Urothelium cell line (cell line): ENCODE data around the gene GPR152.
"Not testable (repeated sequence)": the region's sequence is repeated elsewhere in the genome, so short reads cannot be mapped to it uniquely, and the experiment has no call there.

ENCODE experiments used
- DNase-seq: peaks from one replicate; pipeline ENCODE4 v3.0.0; 2011; ENCODE audit warnings: low spot score, mixed read lengths
- FAIRE-seq: peaks from 2 replicates; lab custom pipeline; 2011; peaks lifted over from hg19 to GRCh38; lab: Jason Lieb, UNC

The GPR152 gene

DNA sequence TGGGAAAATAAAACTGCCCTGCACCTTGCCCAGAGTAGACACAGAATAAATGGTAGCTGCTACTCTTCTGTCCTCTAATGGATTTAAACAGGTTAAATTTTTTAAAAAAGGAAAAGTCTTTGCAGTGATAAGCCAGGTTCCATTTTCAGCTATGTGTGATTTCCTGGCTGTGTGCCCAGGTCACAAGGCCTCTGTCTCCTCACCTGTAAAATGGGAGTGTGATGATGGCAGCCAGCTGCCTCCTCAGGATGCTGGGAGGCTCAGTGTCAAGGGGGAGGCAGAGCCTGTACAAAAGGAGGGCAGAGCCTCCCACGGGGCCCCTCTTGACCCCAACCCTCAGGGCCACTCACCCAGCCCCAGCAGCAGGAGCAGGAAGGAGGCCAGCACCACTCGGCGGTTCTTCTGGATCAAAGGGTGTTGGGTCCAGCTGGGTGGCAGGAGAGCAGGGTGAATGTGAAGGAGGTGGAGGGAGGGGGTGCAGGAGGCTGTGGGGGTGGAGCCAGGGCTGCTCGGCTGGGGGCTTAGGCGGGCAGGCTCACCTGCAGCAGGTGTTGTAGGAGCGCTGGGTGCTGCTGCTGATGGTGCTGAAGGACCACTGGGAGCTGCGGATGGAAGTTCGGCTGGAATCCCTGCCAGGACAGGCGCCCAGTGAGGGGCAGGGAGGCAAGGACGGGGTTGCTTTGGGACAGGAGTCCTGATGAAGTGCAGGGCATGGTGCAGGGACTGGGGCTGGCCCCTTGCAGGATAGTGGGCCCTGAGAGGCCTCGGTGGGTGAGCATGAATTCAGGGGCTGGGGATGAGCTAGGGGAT lies 14.6 kb upstream of the GPR152 start:
- no peak for FAIRE-seq
- DNase-seq, result no peak

DNA sequence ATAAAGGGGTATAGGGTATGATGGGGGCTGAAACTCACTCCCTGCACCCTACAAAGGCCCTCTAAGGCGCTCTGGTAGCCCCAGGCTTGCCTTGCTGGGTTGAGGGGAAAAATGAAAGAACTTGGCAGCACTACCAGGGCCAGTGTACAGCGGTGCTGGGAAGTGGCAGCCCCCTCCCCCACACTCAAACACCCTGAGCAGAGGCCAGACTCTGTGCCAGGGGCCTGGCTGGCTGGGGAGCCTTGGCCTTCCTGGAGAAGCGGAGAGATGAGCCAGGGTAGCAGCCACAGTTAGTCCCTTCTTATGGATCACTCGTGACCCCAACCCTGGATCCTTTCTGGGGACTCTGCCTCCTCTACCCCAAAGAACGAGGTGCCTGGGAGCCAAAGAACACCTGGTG lies 13.8 kb upstream of the GPR152 start:
- FAIRE-seq, result no peak

DNA sequence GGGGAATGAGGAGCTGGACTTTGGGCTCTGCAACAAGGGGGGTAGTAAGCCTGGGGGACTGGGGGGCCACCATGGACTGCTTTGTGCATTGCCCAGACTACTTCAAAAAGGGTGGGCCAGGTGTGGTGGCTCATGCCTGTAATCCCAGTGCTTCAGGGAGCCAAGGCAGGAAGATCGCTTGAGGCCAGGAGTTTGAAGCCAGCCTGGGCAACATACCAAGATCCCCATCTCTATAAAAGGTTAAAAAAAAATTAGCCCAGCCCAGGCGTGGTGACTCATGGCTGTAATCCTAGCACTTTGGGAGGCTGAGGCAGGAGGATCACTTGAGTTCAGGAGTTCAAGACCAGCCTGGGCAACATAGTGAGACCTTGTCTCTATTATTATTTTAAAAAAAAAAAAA lies 13.0 kb upstream of the GPR152 start:
- DNase-seq, FAIRE-seq: not testable (repeated sequence)

More for the DNA sequence above, 13.8 kb upstream of the GPR152 start:
- no peak for DNase-seq

DNA sequence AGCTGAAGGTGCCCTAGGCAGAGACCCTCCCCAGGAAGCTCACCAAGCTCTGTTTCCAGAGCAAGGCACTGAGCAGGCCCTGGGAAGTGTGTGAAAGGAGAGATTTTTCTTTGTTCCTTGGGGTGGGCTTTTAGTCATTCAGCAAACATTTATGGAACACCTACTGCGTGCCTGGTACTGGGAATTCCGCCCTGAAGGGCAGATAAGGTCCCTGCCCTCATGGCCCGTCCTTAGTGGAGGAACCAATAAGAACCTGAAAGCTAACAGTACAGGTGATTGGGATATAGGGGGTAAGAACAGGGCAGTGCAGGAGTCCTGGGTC lies 12.6 kb upstream of the GPR152 start:
- FAIRE-seq, result no peak
- DNase-seq, result no peak

DNA sequence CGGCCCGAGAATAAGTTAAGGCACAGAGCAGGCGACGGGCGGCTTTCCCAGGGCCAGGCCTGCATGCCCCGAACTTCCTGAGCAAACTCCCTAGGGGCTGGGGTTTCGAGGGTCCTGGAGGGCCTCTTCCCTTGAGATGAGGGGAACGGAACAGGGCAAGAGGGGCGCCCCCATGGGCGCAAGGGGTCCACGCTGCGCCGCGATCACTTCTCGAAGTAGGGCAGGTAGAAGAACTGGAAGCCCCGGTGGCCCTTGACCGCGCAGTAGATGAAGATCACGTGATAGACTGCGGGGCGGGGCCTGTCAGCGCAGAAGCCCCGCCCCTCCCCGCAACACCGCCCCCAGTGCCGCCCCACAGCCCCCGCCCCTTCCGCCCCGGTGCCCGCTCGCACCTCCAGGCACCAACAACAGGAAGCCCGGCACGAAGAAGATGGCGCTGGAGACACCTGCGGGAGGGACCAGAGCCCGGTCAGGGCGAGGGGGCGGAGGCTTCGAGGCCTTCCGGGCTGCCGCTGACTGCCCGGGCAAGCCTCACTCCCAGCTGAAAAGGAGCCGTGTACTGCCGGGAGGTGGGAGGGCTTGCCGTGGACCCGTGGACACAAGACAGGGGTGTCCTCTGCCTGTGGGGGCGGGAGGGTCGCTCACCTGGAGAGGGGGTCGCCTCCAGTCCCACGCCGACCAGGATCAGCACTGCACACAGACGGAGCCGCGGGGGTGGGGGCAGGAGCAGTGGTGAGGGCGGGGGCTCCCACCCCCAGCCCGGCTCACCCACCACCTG lies 12.1 kb upstream of the GPR152 start:
- DNase-seq, result no peak
- no peak for FAIRE-seq

DNA sequence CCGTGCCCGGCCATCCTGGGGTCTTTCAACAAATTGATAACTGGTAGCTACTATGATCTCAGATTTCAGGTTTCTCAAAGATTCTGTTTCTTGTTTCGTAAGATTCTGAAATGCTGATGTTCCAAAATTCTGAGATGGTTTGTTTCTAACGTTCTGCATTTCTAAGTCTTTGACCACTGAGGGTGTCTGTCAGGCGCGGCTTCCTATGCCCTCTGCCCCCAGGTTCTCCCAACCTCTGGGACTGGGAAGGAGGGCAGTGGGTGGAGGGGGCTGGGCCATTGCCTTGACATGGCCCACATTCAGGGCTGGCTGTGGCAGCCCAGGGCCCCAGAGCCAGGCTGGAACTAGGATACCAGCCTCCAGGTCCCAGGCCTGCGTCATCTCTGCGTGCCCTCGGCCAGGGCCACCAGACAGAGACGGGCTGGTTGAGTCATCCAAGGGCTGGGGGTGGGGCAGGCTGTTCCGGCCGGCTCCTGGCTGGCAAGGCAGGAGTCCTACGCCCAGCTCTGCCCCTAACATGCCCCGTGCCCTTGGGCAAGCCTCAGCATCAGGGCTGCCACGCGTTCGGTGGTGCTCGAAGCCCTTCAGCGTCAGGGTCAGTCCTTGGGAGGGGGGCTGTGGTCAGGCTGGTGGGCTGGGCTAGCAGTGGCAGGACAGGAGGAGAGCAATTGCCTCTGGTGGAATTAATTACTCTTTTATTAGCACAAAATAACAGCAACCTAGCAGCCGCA lies 11.3 kb upstream of the GPR152 start:
- peak; percentile 94 for DNase-seq
- no peak for FAIRE-seq

DNA sequence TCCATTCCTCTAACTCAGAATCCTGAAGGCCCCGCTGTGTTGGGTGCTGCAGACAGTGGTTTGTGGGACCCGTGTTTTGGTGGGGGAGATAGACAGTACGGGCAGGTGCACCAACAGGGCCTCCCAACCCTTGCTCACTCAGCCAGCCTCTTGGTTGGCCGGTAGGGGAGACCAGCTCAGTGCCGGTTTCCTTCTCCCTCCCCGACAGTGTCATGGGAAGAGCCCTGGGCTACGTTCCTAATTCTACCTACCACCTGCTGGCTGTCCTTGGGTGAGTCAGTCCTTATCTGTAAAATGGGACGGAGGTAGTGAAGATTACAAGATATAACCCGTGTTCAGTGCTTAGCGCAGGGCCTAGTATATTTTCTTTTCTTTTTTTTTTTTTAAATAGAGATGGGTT lies 10.7 kb upstream of the GPR152 start:
- no peak for FAIRE-seq

DNA sequence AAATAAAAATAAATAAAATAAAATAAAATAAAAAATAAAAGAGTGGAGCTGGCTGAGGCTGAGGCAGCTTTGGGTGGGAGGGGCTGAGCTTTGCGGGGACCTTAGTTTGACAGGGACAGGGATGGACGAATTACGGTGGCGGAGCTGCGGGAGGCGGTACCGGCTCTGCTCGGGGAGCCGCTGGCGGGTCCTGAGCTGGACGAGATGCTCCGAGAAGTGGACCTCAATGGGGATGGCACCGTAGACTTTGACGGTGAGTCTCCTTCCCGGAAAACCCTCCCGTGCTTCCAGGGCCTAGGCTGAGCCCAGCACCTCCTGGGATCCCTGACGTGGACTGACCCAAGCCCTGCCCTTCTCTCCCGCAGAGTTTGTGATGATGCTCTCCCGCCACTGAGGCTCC lies 5.7 kb upstream of the GPR152 start:
- FAIRE-seq (no peak), DNase-seq (no peak)

More for the DNA sequence above, 10.7 kb upstream of the GPR152 start:
- no peak for DNase-seq

DNA sequence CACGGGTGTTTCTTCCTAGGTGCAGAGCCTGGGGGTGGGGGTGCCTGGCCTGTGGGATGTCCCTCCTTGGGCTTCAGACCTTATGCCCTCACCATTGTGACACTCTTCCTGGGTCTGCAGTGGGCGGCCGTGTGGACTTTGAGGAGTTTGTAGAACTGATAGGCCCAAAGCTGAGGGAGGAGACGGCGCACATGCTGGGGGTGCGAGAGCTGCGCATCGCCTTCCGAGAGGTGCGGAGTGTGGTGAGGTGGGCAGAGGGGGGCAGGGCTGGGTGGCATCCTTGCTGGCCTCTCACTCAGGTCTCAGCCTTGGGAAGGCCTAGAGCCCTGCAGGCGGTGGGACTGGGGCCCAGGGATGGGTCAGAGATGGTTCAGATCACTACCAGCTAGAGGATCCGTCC lies 4.9 kb upstream of the GPR152 start:
- no peak for FAIRE-seq

DNA sequence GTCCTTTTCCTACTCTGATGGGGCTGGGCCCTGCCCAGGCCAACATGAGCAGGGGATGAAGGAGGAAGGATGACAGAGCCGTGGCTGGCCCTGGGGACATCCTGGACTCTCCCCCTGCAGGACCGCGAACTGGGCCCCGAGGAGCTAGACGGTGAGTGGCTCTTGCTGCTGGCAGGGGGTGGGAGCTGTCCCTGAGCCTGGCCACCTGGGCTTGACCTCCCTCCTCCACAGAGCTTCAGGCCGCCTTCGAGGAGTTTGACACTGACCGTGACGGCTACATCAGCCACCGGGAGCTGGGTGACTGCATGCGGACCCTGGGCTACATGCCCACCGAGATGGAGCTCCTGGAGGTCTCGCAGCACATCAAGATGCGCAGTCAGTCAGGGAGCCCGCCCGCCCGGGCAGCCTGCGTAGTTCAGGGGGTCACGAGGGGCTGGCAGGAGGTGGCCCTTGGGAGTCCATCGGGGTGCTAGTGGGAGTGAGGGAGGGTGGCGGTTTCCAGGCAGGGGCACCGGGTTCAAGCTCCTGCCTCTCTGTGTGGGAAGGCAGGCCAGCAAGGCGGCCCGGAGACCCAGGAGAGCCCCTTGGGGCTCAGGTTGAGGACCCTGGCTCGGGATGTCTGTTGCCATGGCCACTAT lies 3.7 kb upstream of the GPR152 start:
- no peak for DNase-seq
- FAIRE-seq, result no peak

More for the DNA sequence above, 4.9 kb upstream of the GPR152 start:
- DNase-seq, result no peak

DNA sequence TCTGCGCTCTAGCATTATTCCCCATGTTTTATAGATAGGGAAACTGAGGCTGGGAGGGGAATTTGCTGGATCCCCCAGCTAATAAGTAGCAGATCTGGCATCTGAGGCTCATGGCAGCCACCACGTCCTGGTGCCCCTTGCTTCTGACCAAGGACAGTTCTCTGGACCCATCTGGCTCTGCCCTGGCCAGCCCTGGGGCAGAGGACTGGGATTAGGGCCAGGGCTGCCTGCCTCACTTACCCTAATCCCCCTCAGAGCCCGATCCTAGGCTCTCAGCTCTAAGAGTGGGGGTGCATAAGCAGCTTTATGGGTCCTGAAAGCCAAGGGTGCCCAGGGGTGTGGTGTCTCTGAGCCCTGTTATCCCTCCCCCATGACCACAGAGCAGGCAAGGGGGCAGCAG lies 2.5 kb upstream of the GPR152 start, which contains the start of gene CABP4:
Gene CABP4, plus strand, starts transcription at position 301 of the 400 bp plus-strand sequence. Its CDS starts 70 bp downstream, at position 371.
- no peak for DNase-seq
- no peak for FAIRE-seq

DNA sequence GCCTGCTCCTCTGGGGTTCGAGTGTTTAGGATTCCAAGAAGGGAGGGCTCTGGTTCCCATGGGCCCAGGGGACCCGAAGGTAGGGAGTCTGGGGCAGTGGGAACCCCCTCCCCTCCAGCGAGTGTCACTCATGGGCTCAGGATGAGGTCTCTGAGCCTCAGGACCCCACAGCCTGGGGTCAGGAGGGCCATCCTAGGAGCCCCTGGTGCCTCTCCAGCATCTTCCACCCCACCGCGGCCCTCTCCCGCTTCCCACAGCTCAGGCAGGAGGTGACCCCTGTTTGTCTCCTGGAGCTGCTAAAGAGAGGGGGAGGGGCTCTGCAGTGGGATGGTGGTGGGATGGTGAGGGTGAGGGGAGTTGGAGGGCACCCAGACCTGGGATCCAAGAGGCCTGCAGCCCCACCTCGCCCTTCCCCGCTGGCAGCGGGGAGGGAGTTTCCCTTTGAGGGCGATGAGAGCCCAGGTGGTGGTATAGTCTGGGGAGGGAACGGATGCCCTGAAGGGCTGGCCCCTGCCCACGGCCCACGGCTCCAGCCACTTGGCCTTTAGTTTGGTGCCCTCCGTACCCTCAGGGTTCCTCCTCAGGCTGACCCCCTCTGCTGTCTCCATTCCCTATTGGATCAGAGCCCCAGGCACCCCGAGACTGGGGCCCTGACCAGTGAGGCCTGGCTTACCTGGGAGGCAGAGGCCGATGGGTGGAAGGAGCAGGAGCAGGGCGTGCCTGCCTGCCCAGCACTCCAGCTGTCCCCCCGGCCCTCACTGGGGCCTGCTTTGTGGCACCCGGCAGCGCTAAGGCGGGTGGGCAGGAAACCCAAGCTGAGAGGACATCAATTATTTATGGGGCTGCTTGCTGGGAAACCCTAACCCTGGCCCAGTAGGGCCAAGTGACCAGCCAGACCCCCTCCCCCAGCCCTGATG lies 1.5 kb upstream of the GPR152 start:
- DNase-seq, result no peak
- FAIRE-seq, result no peak

DNA sequence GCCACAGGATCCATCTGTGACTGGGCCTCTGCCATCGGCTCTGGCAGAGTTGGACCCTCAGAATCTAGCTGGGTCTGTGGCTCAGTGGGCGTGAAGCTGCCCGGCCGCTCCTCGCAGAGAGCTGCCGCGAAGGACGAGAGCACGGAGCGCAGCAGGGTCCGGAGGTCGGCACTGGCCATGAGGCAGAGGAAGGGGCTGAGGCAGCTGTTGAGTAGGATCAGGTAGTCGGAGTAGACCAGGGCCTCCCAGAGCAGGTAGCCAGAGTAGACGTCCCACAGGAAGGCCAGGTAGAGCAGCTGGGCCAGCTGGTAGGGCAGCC lies 912 bp downstream of the GPR152 start:
- FAIRE-seq, result no peak
- DNase-seq, result no peak

DNA sequence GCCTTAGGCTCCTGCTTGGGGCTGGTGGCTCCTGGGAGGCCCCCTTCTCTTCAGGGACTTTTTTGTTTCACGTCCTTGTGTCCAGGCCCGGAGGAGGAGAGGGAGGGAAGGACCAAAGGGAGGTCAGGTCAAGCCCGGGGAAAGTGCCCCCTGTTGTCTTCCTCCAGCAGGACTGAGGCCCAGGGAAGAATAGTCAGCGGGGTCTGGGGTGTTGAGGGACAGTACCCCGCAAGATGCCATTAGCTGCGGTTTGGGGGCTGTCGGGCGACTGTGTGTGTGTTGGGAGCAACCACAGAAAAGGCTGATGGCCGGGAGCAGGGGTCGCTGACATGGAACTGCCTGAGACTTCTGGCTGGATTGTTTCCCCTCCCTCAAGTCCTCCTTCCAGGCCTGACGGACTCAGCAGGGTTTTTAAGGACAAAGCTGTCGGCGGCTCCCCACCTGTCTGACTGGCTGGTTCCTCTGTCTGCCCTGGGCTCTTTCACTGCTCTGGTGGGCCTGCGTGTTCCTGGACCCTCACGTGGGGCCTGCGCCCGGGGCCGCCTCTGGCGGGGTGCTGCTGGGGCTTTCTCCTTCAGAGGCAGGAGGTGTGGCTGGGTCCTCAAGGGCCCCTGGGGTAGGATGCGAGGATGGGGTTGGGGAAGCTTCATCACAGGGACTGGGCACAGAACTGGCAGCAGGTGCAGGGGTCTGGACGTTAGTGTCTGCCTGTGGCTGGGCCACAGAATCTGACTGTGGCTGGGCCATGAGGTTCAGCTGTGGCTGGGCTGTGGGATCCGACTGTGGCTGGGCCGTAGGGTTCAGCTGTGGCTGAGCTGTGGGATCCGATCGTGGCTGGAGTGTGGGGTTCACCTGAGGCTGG lies 1.5 kb downstream of the GPR152 start:
- FAIRE-seq, result no peak

DNA sequence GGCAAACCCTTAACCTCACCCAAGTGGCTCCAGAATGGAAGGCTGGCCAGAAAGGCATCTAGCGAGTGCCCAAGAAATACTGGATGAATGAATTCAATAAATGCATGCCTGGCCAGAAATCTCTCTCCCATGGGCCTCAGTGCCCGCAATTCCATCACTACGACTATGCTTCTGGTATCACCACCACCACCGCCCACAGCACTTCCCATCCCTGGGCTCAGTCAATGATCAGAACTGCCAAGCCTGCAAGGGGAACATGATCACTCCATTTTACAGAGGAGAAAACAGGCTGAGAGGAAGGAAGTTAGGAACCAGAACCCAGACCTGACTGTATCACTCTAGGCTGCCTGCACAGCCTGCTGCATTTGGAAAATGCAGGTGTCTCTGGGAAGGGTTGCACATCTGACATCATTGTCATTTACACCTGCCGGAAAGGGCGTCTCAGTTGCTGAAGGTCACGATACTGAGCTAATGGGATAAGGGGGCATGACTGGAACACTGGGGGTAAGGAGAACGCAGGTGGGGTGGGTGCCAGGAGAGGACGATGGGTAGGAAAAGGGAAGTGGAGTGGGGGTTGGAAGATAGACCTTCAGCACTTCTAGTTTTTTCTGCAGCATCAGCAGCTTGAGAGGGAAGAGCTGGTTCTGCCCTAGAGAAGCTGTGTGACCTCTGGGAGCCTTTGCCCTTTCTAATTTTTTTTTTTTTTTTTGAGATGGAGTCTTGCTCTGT lies 3.2 kb downstream of the GPR152 start:
- DNase-seq (no peak), FAIRE-seq (no peak)

More for the DNA sequence above, 1.5 kb downstream of the GPR152 start:
- no peak for DNase-seq

DNA sequence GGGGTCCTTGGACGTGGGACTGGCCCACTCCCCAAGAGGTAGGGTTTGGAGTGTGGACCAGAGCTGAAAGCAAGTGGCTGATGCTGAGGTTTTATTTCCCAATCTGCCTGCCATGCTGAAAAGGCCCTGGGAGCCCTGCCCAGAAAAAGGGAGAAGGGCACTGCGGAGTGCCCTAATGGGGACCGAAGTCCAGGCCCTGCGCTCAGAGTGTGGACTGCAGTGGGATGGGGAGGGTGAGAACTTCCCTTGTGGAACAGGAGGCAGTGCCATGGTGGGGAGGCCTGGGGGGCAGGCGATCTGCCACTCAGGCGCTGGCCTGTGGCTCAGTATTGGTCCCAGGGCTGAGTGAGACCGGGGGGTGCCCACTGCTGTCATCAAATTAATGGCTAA lies 4.3 kb downstream of the GPR152 start:
- no peak for FAIRE-seq
- no peak for DNase-seq

DNA sequence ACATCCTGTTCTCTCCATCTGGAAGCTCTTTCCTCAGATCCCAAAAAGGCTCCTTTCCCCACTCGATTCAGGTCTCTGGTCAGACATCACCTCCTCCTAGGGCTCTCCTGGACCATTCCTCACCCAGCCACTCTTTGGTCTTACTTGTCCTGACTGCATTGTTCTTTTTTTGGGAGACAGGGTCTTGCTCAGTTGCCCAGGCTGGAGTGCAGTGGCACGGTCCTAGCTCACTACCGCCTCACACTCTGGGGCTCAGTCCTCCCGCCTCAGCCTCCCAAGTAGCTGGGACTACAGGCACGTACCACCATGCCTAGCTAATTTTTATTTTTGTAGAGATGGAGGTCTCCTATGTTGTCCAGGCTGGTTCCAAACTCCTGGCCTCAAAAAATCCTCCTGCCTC lies 7.0 kb downstream of the GPR152 start:
- no peak for DNase-seq
- no peak for FAIRE-seq
